Heart left ventricle (tissue), 16 donors: ENCODE results near the gene ZFYVE19. TPM values are rescaled to one million over a fixed set of nuclear protein-coding genes. Genes with fewer than 3 reads are reported as not detected.

Source experiments
- ATAC-seq, 4 donors: fragments of 200-7000 bp; cut with Tn5 transposase; one replicate each; pipeline ENCODE4 v1.9.1; 2020 to 2022; ENCODE audit warnings: moderate library complexity in 4 of 4, mild to moderate bottlenecking in 3 of 4, moderate number of reproducible peaks in 1 of 4
- DNase-seq, 5 donors: peaks; one replicate each; pipeline ENCODE4 v3.0.0-alpha.2; 2020
- H3K27ac ChIP-seq, 12 donors: fragments of 200-600 bp; sonication (generic) in 4 of 12; one replicate each; pipeline versions ENCODE4 v1.5.0 to v1.8.0; 2016 to 2022; ENCODE audit warnings: mild to moderate bottlenecking in 2 of 12
- H3K27me3 ChIP-seq, 9 donors: fragments of 200-600 bp; sonication (generic) in 2 of 9; one replicate each; pipeline versions ENCODE4 v1.5.1 to v1.8.0; 2016 to 2022; ENCODE audit warnings: mild to moderate bottlenecking in 3 of 9
- H3K36me3 ChIP-seq, 9 donors: fragments of 200-600 bp; sonication (generic) in 2 of 9; one replicate each; pipeline versions ENCODE4 v1.5.0 to v1.8.0; 2018 to 2022; ENCODE audit warnings: mild to moderate bottlenecking in 2 of 9
- H3K4me1 ChIP-seq, 12 donors: fragments of 200-600 bp; sonication (generic) in 4 of 12; one replicate each; pipeline versions ENCODE4 v1.5.0 to v1.8.0; 2016 to 2022; ENCODE audit warnings: mild to moderate bottlenecking in 3 of 12
- H3K4me3 ChIP-seq, 12 donors: fragments of 200-600 bp; sonication (generic) in 4 of 12; one replicate each; pipeline versions ENCODE4 v1.5.0 to v1.8.0; 2017 to 2022; ENCODE audit warnings: mild to moderate bottlenecking in 9 of 12, moderate library complexity in 4 of 12
- H3K9me3 ChIP-seq, 12 donors: fragments of 200-600 bp; sonication (generic) in 4 of 12; one replicate each; pipeline versions ENCODE4 v1.5.0 to v1.8.0; 2016 to 2022; ENCODE audit warnings: mild to moderate bottlenecking in 1 of 12
- POLR2A ChIP-seq, 2 donors: fragments of 450-650 bp; IDR thresholded peaks; one replicate each; pipeline ENCODE4 v1.6.1; 2017; ENCODE audit warnings: antibody characterized with exemption in 2 of 2, mild to moderate bottlenecking in 2 of 2, moderate library complexity in 2 of 2
- WGBS, 4 donors: extraction: QIAGEN DNeasy Blood & Tissue Kit in 2 of 4; methylation state at CpG; one replicate each; pipeline versions ENCODE4 v1.1.5 to v1.1.7; 2013 to 2018; 5-methylcytosine and 5-hydroxymethylcytosine counted together
- intact Hi-C, 10 donors: fragments of 100-400 bp; cut with DNase I; formaldehyde crosslinking; loops; one replicate each; pipeline versions ENCODE4 v1.11.1 to v1.14.2; 2022
- polyA plus RNA-seq, 2 donors: library from polyadenylated mRNA; stranded (reverse); fragments of 200-250 nt; gene quantifications; one replicate each; pipeline ENCODE4 v1.2.3, GENCODE V29; 2013
- total RNA-seq, 9 donors: library from RNA; depleted of rRNA in 2 of 9; stranded (reverse); fragments of >200 nt in 2 of 9; fragmentation: NEBNext Ultra II Directional in 3 of 9; extraction: Animal tissue kit (Norgen Biotek cat#: 25700) in 3 of 9; gene quantifications; one replicate each; pipeline versions ENCODE4 v1.1.0 to v1.2.4, GENCODE V29; 2016 to 2023
- TF ChIP-seq, protein P1 (sequence below), 12 donors: fragments of 200-600 bp; sonication (generic) in 4 of 12; IDR thresholded peaks; one replicate each; pipeline versions ENCODE4 v1.5.0 to v1.8.0; 2018 to 2022; ENCODE audit warnings: antibody characterized with exemption in 12 of 12, mild to moderate bottlenecking in 5 of 12
- donor health status: ischemic (EF 13 %, LVEDD 7.1; RV severe dilation, severe dysfunction).
- donor health status: healthy with polysubstance abuse.
- donor health status: DM: no; HTN: yes; CAD: no.
- donor health status: DM: no; HTN: no; CAD: no.
- donor health status: ischemic (EF 25% LVEDD 6.9; RV normal size, moderate dysfunction).
- donor health status: ischemic (EF 25% LVEDD 5.7; RV mildly dilated, moderate dysfunction).
- donor health status: healthy.
- donor health status: DM: yes; HTN: yes; CAD: no.
- donor health status: ischemic (EF 35%, LVEDD 5.7; RV mildly dilated, moderate dysfunction).
- donor health status: nonischemic (EF 11% LVEDD 7.7; RV severe dilation, severe dysfunction).
- donor health status: DM: yes; HTN: yes; CAD: no.
- donor health status: PGD.
- donor health status: ischemic (EF 29% LVEDD 5.4; RV normal size, mild dysfunction).
- donor health status: nonischemic (EF 23%, LVEDD 6.1; RV moderate dilation, normal function).

Gene ZFYVE19
- total and polyA plus RNA-seq, 11 donors: 10.5 to 27.1 (median 18.8) TPM

DNA sequence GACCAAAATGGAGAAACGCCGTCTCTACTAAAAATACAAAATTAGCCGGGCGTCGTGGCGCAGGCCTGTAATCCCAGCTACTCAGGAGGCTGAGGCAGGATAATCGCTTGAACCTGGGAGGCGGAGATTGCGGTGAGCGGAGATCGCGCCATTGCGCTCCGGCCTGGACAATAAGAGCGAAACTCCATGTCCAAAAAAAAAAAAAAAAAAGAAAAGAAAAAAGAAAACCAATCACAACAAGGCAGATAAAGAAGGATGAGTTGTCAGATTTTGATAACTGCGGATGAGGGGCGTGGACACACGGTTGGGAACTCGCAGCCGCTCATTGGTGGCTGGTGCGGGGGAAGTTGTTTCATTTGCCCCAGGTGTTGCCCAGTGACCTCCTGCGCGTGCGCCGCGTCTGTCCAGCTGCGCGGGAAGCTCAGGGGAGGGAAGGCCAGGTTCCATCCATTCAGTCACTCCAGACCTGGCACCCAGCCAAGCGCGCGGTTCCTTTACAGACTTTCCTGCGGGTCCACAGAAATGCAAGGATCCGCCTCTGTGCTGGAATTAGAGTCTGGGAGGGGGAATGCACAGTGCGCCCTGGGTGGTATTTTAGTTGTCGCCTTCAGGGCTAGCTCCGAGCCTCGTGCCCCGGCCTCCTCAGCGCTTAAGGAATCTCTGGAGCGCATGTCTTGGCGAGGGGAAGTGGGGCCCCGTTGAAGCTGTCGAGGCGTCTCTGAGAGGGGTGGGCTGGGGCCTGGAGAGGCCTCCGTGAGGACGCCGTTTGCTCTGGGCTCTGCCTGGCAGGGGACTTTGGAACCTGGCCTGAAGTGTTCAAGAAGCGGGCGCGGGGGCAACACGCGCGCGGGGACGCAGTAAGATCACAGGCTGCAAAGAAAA is 43.7 kb upstream of the ZFYVE19 start:
- Histone ChIP-seq H3K4me3 (peak overlapping the region; percentile 33 to 75 (median 58)), H3K36me3 (peaks cover 0 to 10% (median 4%) of the 10 kb centered on the region in 9 donors), H3K9me3 (no peaks in the 10 kb centered on the region), H3K27ac (peak overlapping the region in 11 of 12 donors; percentile 47 to 80 (median 62)), H3K27me3 (no peaks in the 10 kb centered on the region), H3K4me1 (peaks cover 0 to 37% (median 22%) of the 10 kb centered on the region in 12 donors)
- intact Hi-C loops: loop anchor here in 4 of 10 donors (5.0 to 10.0 kb wide), 4 partner anchors 44 to 168 kb away; partner anchors contain the start of genes VPS18 (in 2 of the 4), DNAJC17 (in 1 of the 4), KNL1 (in 1 of the 4) and ZFYVE19 (in 1 of the 4)
- WGBS, 4 donors: 29 to 34% (median 31%) methylated on average over 50 to 55 of the region's 55 CpGs
- ATAC-seq (peak in 3 of 4 donors; percentile 7 to 31 (median 13)), DNase-seq (peak; percentile 59 to 85 (median 66))
- TF ChIP-seq, protein P1, sequence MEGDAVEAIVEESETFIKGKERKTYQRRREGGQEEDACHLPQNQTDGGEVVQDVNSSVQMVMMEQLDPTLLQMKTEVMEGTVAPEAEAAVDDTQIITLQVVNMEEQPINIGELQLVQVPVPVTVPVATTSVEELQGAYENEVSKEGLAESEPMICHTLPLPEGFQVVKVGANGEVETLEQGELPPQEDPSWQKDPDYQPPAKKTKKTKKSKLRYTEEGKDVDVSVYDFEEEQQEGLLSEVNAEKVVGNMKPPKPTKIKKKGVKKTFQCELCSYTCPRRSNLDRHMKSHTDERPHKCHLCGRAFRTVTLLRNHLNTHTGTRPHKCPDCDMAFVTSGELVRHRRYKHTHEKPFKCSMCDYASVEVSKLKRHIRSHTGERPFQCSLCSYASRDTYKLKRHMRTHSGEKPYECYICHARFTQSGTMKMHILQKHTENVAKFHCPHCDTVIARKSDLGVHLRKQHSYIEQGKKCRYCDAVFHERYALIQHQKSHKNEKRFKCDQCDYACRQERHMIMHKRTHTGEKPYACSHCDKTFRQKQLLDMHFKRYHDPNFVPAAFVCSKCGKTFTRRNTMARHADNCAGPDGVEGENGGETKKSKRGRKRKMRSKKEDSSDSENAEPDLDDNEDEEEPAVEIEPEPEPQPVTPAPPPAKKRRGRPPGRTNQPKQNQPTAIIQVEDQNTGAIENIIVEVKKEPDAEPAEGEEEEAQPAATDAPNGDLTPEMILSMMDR (IDR thresholded peaks at IDR 0.05): no peak
- no peak for TF ChIP-seq POLR2A (IDR thresholded peaks at IDR 0.05)

DNA sequence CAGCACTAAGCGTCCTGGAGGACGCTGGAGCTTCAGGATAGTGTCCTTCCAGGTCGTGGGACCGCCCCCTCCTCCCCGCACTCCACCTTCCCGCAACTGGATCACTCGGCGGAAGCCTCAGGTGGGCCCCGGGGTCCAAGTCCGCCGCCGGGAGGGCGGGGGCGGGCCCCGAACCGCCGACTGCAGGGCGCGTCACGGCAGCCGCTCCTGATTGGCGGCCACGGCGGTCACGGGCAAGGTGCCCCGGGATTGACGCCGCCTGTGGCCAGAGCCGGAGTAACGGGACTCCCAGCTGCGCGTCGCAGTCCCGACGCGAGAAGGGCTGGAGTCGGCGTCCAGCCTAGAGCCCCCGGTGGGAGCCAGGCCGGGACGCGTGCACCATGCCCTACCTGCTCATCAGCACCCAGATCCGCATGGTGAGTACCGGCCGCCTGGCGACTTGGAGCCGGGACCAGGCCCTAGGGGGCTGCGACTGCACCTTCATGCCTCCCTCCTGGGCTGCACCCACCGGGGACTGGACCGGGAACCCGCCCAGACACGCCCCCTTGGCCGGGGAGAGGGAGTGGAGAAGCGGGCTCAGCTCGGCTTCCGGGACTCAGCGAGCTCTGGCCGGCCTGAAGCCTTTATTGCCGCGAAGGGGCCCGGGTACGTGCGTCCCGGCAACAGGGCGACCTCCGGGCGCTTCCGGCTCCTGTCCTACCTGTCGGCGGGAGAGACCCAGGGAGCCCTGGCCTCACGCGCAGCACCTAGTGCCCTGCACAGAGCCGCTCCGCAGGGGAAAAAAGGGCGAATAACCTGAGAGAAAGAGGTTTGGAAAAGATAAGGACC is 42.9 kb upstream of the ZFYVE19 start, which contains the start of gene GCHFR:
Gene GCHFR (plus strand): TSS at position 268 of the 828 bp plus-strand sequence. CDS start 113 bp downstream, at position 381.
- intact Hi-C loops: loop anchor here in 4 of 10 donors (5.0 to 10.0 kb wide), 4 partner anchors 43 to 169 kb away; partner anchors contain the start of genes VPS18 (in 2 of the 4), DNAJC17 (in 1 of the 4), KNL1 (in 1 of the 4) and ZFYVE19 (in 1 of the 4)

DNA sequence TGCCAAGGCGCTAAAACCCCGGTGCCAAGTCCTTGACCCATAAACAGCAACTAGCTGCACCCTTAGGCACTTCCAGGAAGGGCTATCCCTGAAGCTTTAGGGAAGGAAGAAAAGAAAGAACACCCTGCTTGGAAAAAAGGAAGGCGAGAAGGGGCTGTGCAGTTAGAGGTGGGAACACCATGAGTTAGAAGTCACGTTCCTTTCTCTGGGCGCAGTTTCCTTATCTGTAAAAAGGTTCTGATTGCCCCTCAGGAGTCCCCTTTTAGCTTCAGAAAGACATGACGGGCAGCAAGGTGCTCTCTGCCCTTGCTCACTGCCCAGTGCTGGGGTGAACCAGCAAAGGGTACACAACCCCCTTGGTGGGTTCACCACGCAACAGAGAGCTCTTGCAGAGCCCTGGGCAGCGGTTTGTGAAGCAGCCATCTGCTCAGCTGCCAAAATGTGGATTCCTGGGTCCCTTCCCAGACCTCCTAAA is 42.2 kb upstream of the ZFYVE19 start:
- ATAC-seq (no peak), DNase-seq (no peak)
- H3K27ac ChIP-seq: peak overlapping the region in 10 of 12 donors; percentile 47 to 80 (median 63)
- no peaks in the 10 kb centered on the region for H3K27me3 ChIP-seq
- H3K9me3 ChIP-seq: no peaks in the 10 kb centered on the region
- H3K36me3 ChIP-seq: peaks cover 0 to 18% (median 4%) of the 10 kb centered on the region in 9 donors
- TF ChIP-seq POLR2A (IDR thresholded peaks at IDR 0.05): no peak
- TF ChIP-seq, protein P1 (IDR thresholded peaks at IDR 0.05): no peak
- peaks cover 0 to 52% (median 24%) of the 10 kb centered on the region in 12 donors for H3K4me1 ChIP-seq
- intact Hi-C loops: loop anchor here in 5 of 10 donors (5.0 to 10.0 kb wide), 5 partner anchors 38 to 170 kb away; partner anchors contain the start of genes DNAJC17 (in 2 of the 5), VPS18 (in 2 of the 5), ZFYVE19 (in 2 of the 5) and KNL1 (in 1 of the 5)
- WGBS, 4 donors: 31 to 41% (median 36%) methylated on average over 8 of the region's 8 CpGs
- H3K4me3 ChIP-seq: peak overlapping the region in 11 of 12 donors; percentile 33 to 75 (median 59)

More for the DNA sequence above, 42.9 kb upstream of the ZFYVE19 start, which contains the start of gene GCHFR:
- Histone ChIP-seq H3K27me3 (no peaks in the 10 kb centered on the region), H3K27ac (peak within 1 kb of the TSS in 11 of 12 donors; percentile 47 to 80 (median 62)), H3K4me1 (peaks cover 0 to 46% (median 23%) of the 10 kb centered on the region in 12 donors), H3K4me3 (peak within 1 kb of the TSS; percentile 33 to 75 (median 58)), H3K9me3 (no peaks in the 10 kb centered on the region), H3K36me3 (peaks cover 0 to 16% (median 4%) of the 10 kb centered on the region in 9 donors)
- 0% methylated on average over 30 to 75 of the region's 75 CpGs for WGBS, 4 donors
- TF ChIP-seq, protein P1 (IDR thresholded peaks at IDR 0.05): peak in 10 of 12 donors; percentile 8 to 55 (median 35)
- peak in 1 of 2 donors; percentile 59 for TF ChIP-seq POLR2A (IDR thresholded peaks at IDR 0.05)
- ATAC-seq (peak; percentile 26 to 78 (median 74)), DNase-seq (peak; percentile 70 to 87 (median 74))
